Measurements from ENCODE around the gene PRR36. TPM values are rescaled to one million over a fixed set of nuclear protein-coding genes. Genes with fewer than 3 reads are reported as not detected.

PRR36 gene
- total RNA-seq, 1 donor from 2014 or later: not detected

DNA sequence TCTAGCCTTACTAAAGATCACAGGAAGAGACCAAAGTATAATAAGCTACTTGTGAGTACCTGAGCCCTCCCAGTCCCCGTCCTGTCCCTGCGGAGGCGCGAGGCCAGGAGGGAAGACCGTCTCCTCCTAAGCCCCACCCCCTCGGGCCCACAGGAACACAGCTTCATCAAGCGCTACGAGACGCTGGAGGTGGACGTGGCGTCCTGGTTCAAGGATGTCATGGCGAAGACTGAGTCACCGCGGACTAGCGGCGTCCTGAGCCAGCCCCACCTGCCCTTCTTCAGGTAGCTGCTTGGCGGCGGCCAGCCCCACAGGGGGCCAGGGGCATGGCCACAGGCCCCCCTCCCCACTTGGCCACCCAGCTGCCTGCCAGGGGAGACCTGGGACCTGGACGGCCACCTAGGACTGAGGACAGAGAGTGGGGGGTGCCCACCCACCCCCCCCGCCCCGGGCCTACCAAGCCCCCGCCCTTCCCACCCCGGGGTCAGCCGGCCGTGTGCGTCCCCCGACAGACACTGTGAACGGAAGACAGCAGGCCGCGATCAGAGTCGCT lies 38.0 kb upstream of the PRR36 start:
- Histone ChIP-seq H3K4me3 (no peak overlapping the region), H3K4me1 (peaks cover 30% of the 10 kb centered on the region), H3K9me3 (no peaks in the 10 kb centered on the region), H3K36me3 (peaks cover 0 to 41% of the 10 kb centered on the region in 2 donors), H3K27ac (no peak overlapping the region), H3K27me3 (no peaks in the 10 kb centered on the region)
- intact Hi-C loops (cut with DNase I): loop anchor here (10.0 kb wide), 1 partner anchor 93 kb away; the partner anchor contains the start of gene ELAVL1
- TF ChIP-seq, protein P1, sequence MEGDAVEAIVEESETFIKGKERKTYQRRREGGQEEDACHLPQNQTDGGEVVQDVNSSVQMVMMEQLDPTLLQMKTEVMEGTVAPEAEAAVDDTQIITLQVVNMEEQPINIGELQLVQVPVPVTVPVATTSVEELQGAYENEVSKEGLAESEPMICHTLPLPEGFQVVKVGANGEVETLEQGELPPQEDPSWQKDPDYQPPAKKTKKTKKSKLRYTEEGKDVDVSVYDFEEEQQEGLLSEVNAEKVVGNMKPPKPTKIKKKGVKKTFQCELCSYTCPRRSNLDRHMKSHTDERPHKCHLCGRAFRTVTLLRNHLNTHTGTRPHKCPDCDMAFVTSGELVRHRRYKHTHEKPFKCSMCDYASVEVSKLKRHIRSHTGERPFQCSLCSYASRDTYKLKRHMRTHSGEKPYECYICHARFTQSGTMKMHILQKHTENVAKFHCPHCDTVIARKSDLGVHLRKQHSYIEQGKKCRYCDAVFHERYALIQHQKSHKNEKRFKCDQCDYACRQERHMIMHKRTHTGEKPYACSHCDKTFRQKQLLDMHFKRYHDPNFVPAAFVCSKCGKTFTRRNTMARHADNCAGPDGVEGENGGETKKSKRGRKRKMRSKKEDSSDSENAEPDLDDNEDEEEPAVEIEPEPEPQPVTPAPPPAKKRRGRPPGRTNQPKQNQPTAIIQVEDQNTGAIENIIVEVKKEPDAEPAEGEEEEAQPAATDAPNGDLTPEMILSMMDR (IDR thresholded peaks at IDR 0.05): no peak
- no peak for TF ChIP-seq POLR2AphosphoS5 (IDR thresholded peaks at IDR 0.05; ENCODE audit: insufficient read depth in 1 of 2, low read depth in 1 of 2)
- TF ChIP-seq POLR2A (IDR thresholded peaks at IDR 0.05): no peak
- no peak for DNase-seq (ENCODE audit: extremely low spot score in 2 of 2)

GRCh38 chr19:7911508-7912143 lies 37.4 kb upstream of the PRR36 start:
- H3K4me1 ChIP-seq: peaks cover 31% of the 10 kb centered on the region
- H3K4me3 ChIP-seq: no peak overlapping the region
- no peaks in the 10 kb centered on the region for H3K27me3 ChIP-seq
- H3K36me3 ChIP-seq: peaks cover 0 to 41% of the 10 kb centered on the region in 2 donors
- H3K9me3 ChIP-seq: no peaks in the 10 kb centered on the region
- H3K27ac ChIP-seq: no peak overlapping the region
- no peak for DNase-seq (ENCODE audit: extremely low spot score in 2 of 2)
- intact Hi-C loops (cut with DNase I): loop anchor here (10.0 kb wide), 1 partner anchor 93 kb away; the partner anchor contains the start of gene ELAVL1
- no peak for TF ChIP-seq POLR2A (IDR thresholded peaks at IDR 0.05)
- TF ChIP-seq POLR2AphosphoS5 (IDR thresholded peaks at IDR 0.05; ENCODE audit: insufficient read depth in 1 of 2, low read depth in 1 of 2): no peak
- TF ChIP-seq, protein P1 (IDR thresholded peaks at IDR 0.05): no peak

GRCh38 chr19:7910321-7911161 lies 36.4 kb upstream of the PRR36 start:
- Histone ChIP-seq H3K27ac (no peak overlapping the region), H3K27me3 (no peaks in the 10 kb centered on the region), H3K4me3 (no peak overlapping the region), H3K36me3 (peaks cover 0 to 50% of the 10 kb centered on the region in 2 donors), H3K9me3 (no peaks in the 10 kb centered on the region), H3K4me1 (peaks cover 32% of the 10 kb centered on the region)
- TF ChIP-seq POLR2AphosphoS5 (IDR thresholded peaks at IDR 0.05; ENCODE audit: insufficient read depth in 1 of 2, low read depth in 1 of 2): no peak
- TF ChIP-seq, protein P1 (IDR thresholded peaks at IDR 0.05): no peak
- TF ChIP-seq POLR2A (IDR thresholded peaks at IDR 0.05): no peak
- DNase-seq (ENCODE audit: extremely low spot score in 2 of 2): no peak
- intact Hi-C loops (cut with DNase I): loop anchor here (10.0 kb wide), 1 partner anchor 94 kb away; the partner anchor contains the start of gene ELAVL1

GRCh38 chr19:7909471-7910067 lies 35.4 kb upstream of the PRR36 start:
- Histone ChIP-seq H3K4me1 (peaks cover 40% of the 10 kb centered on the region), H3K9me3 (no peaks in the 10 kb centered on the region), H3K36me3 (peaks cover 0 to 50% of the 10 kb centered on the region in 2 donors), H3K27me3 (no peaks in the 10 kb centered on the region), H3K4me3 (no peak overlapping the region), H3K27ac (no peak overlapping the region)
- intact Hi-C loops (cut with DNase I): loop anchor here (10.0 kb wide), 1 partner anchor 95 kb away; the partner anchor contains the start of gene ELAVL1
- DNase-seq (ENCODE audit: extremely low spot score in 2 of 2): no peak
- TF ChIP-seq, protein P1 (IDR thresholded peaks at IDR 0.05): no peak
- TF ChIP-seq POLR2A (IDR thresholded peaks at IDR 0.05) (no peak), POLR2AphosphoS5 (IDR thresholded peaks at IDR 0.05; ENCODE audit: insufficient read depth in 1 of 2, low read depth in 1 of 2) (no peak)

Measured in vagina (tissue), 2 donors.